ENCODE results near the gene LCE6A. TPM values are rescaled to one million over a fixed set of nuclear protein-coding genes. Genes with fewer than 3 reads are reported as not detected.

The LCE6A gene, protein sequence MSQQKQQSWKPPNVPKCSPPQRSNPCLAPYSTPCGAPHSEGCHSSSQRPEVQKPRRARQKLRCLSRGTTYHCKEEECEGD
- not detected for polyA plus RNA-seq (ENCODE audit: insufficient read length in 4 of 4)

GRCh38 chr1:152842556-152842955 lies at the start of gene LCE6A:
Gene LCE6A, plus strand, starts transcription at chr1:152842856. Its CDS starts 665 bp downstream, at chr1:152843521.
- DNase-seq (ENCODE audit: low read depth in 4 of 4, low spot score in 3 of 4), result no peak

- DNase-seq (ENCODE audit: low read depth in 4 of 4, low spot score in 3 of 4), result no peak
Observed at GRCh38 chr1:152795686-152796085, 47.0 kb upstream of the LCE6A start.

GRCh38 chr1:152796421-152796820 lies 46.2 kb upstream of the LCE6A start, which contains the start of gene LCE1D:
Gene LCE1D, plus strand, starts transcription at chr1:152796721. Its CDS starts 1,074 bp downstream, at chr1:152797795.
- no peak for DNase-seq (ENCODE audit: low read depth in 4 of 4, low spot score in 3 of 4)

GRCh38 chr1:152801333-152801732 lies 41.3 kb upstream of the LCE6A start:
- DNase-seq (ENCODE audit: low read depth in 4 of 4, low spot score in 3 of 4), result no peak

- DNase-seq (ENCODE audit: low read depth in 4 of 4, low spot score in 3 of 4), result no peak
Observed at GRCh38 chr1:152806576-152806975, 36.1 kb upstream of the LCE6A start, which contains the start of gene LCE1C. Gene LCE1C, minus strand, starts transcription at chr1:152806651. Its CDS starts 1,173 bp downstream, at chr1:152805478.

DNA sequence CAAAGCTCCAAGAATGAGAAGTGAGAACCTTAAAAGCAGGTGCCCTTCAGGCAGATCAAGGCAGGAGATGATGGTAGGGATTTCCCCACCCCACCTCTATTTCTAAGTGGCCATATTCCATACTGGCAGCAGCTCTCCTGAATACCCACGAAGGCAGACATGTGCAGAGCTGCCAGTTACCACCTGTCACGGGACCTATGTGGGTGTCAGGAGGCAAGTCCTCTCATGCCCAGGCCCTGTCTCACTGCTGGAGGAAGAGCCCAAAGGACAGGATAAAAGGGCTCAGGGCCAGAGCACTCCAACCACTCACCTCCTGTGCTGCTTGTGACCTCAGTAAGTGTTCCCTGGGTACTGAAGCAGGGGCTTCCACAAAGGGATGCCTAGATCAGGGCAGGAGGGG lies 31.6 kb upstream of the LCE6A start:
- no peak for DNase-seq (ENCODE audit: low read depth in 4 of 4, low spot score in 3 of 4)

DNA sequence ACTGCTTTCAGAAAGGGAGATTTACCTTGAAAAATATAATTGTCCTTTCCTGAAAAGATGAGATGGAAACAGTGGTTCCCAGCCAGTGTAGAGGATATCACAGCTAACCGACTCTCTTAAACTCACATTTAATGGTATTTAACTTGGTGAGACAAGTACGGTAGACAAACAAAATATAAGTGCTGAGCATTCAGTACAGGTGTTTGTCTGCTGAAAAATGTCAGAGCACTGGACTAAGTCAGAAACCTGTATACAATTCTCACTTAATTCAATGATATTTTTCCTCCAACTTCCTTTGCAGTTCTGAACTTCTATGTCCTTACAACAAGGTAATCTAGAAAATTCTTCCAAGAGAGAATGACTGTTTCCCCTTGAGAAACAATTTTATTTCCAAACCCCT lies 31.0 kb upstream of the LCE6A start, which contains the start of gene LCE1B:
TSS of gene LCE1B (plus strand) at position 301 of the 400 bp plus-strand sequence. CDS start 476 bp downstream, outside the sequence.
- no peak for DNase-seq (ENCODE audit: low read depth in 4 of 4, low spot score in 3 of 4)

GRCh38 chr1:152817309-152817708 lies 25.3 kb upstream of the LCE6A start:
- DNase-seq (ENCODE audit: low read depth in 4 of 4, low spot score in 3 of 4), result no peak

GRCh38 chr1:152823294-152823693 lies 19.4 kb upstream of the LCE6A start:
- no peak for DNase-seq (ENCODE audit: low read depth in 4 of 4, low spot score in 3 of 4)

DNA sequence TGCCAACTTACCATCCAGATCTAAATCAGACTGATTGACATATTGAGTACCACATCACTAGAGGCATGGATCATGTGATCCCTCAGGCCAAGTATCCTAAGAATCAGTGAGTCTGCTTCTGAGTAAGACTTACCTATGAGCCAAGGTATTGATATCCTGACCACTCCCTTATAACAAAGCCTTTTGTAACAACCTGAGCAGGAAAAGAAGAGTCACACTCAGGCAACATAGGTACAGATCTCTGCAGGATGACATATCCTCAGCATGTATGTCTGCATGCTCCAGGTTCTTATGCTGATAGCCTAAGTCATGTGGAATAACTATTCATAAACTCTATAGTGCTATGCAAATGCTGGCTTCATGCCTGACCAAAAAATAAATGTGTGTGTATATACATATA lies 17.7 kb upstream of the LCE6A start:
- DNase-seq (ENCODE audit: low read depth in 4 of 4, low spot score in 3 of 4), result no peak

DNA sequence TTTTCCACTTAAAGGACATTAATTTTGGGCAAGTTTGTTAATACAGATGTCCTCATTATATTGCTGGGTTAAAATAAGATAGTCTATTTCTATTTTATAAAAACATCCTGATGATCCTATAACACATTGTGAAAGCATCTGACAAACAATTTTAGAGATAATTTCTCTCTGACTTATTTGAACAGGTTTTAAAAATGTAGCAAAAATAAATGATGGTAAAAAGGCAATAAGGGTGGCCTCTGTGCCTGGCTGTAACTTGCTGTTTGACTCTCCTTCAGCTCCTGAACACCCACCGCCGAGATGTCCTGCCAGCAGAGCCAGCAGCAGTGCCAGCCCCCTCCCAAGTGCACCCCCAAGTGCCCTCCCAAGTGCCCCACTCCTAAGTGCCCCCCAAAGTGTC lies 15.5 kb upstream of the LCE6A start, which contains the start of gene LCE1A:
TSS of gene LCE1A (plus strand) at position 301 of the 400 bp plus-strand sequence. CDS start at position 301, 0 bp downstream.
- DNase-seq (ENCODE audit: low read depth in 4 of 4, low spot score in 3 of 4), result no peak

- DNase-seq (ENCODE audit: low read depth in 4 of 4, low spot score in 3 of 4), result no peak
Observed at GRCh38 chr1:152836870-152837269, 5.8 kb upstream of the LCE6A start.

- no peak for DNase-seq (ENCODE audit: low read depth in 4 of 4, low spot score in 3 of 4)
Observed at GRCh38 chr1:152855661-152856060, 13.0 kb downstream of the LCE6A start.

DNA sequence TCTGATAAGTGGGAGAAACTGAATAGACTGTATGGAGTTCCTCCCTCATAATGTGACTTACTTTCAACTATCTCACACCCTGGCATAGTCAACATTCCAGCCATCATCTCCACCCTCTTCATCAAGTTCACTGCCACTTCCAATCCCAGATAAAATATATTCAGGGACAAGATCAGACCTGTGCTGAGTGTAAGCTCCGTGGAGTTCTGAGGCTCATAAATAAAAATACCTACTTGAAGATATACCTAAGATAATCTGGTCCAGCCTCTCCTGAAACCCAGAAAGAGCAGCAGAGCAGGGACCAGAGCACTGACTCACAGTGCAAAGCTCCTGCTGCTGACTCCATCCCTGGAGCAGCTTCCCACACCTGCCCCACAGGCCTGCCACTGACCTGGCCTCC lies 15.4 kb downstream of the LCE6A start:
- DNase-seq (ENCODE audit: low read depth in 4 of 4, low spot score in 3 of 4), result no peak

DNA sequence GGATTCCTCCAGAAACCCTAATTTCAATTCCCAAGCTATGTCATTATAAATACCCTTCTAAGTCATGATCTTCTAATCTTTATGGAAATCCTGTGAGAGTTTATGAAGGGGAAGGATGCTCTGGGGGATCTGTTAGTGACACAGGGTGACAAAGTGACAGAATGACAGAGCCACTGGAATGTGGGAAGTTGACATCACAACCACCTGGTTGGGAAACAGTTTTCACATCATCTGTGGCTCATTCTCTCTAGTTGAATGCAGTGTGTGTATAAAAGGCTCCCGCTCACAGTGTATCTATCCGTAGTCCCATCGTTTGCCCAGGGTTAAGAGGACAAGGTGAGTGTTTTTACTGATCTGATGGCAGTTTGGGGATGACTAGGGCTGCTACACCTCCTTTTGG lies 17.0 kb downstream of the LCE6A start, which contains the start of gene LCE7A:
TSS of gene LCE7A (plus strand) at position 301 of the 400 bp plus-strand sequence. CDS start 702 bp downstream, outside the sequence.
- no peak for DNase-seq (ENCODE audit: low read depth in 4 of 4, low spot score in 3 of 4)

DNA sequence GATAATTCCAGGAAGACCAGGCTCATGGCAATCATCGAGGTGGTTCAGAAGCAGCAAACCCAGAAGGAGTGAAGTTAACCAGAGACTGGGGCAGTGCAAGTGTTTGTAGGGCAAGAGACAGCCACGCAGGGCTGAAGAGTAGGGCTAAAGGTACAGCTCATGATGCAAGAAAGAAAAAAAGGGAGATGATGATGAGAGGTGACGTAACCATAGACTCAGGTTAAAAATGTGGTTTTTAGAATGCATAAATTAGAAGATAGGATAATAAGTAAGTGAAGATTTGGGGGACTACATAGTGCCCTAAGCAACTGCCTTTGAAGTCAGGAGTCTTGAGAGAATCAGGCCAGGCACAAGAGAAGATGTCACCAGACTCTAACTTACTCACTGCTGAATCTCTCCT lies 17.5 kb downstream of the LCE6A start:
- DNase-seq (ENCODE audit: low read depth in 4 of 4, low spot score in 3 of 4), result no peak

GRCh38 chr1:152861374-152861773 lies 18.7 kb downstream of the LCE6A start:
- no peak for DNase-seq (ENCODE audit: low read depth in 4 of 4, low spot score in 3 of 4)

GRCh38 chr1:152864443-152864842 lies 21.8 kb downstream of the LCE6A start:
- DNase-seq (ENCODE audit: low read depth in 4 of 4, low spot score in 3 of 4), result no peak

- no peak for DNase-seq (ENCODE audit: low read depth in 4 of 4, low spot score in 3 of 4)
Observed at GRCh38 chr1:152866321-152866720, 23.7 kb downstream of the LCE6A start.

- peak; percentile 35 to 48 (median 42) for DNase-seq (ENCODE audit: low read depth in 4 of 4, low spot score in 3 of 4)
Observed at GRCh38 chr1:152869808-152870419, 27.3 kb downstream of the LCE6A start.

DNA sequence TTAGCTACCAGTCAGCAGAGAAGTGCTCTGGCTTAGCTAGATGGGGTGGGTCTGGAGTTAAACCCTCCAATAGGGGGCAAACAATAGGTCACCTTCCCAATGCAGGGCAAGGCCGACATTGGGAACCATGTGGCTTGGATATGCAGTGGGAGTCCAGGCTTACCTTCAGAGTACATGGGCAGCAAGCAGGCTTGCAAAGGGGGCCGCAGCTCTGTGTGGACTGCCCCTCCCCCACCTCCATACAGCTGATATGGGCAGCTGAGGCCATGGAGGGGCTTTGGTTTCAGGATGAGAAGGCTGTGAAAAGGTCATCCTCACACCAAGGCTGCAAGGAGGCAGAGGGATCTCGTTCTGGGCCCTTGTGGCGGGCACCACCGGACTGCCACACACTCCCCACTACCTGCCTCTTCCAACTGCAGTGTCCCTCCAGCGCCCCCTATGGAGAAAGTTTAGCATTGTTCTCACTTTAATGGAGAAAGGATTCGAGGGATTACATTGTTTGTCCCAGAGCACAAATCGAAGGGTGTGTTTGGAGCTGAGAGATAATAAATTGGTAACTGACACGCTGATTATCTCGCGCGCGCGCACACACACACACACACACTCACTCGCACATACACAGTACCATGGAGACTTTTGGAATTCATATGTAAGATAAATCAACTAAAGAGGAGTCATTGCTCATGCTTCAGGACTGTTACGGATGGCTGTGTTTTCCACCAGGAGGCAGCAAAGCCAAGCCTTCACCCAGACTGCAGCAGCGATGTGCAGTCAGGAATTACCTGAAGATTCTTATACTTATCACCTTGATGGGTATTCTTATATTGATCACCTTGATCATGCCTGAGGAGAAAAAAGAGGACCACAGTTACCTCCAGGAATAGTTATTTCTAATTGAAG lies 28.4 kb downstream of the LCE6A start:
- DNase-seq (ENCODE audit: low read depth in 4 of 4, low spot score in 3 of 4), result peak in 2 of 4 donors; percentile 4 to 7
